Psoas muscle (tissue), 8 donors: Measurements from ENCODE around the gene TIMM44. TPM values are rescaled to one million over a fixed set of nuclear protein-coding genes. Genes with fewer than 3 reads are reported as not detected.

Experiments
- ATAC-seq, 4 donors: fragments of 200-7000 bp; cut with Tn5 transposase; one replicate each; pipeline ENCODE4 v1.9.1; 2020; ENCODE audit warnings: moderate library complexity in 3 of 4, mild to moderate bottlenecking in 2 of 4
- DNase-seq, 2 donors: peaks; one replicate each; pipeline ENCODE4 v3.0.0-alpha.2; 2020
- H3K27ac ChIP-seq: fragments of 200-600 bp; one replicate; pipeline ENCODE4 v1.8.0; 2022
- H3K27me3 ChIP-seq, 3 donors: fragments of 200-600 bp in 1 of 3; one replicate each; pipeline versions ENCODE4 v1.6.1 to v1.8.0; 2013 to 2022; ENCODE audit warnings: low read length in 2 of 3, mild to moderate bottlenecking in 2 of 3, moderate library complexity in 1 of 3; ENCODE audit not compliant: insufficient read depth in 3 of 3
- H3K36me3 ChIP-seq, 2 donors: fragments of 200-600 bp in 1 of 2; one replicate each; pipeline versions ENCODE4 v1.6.1 to v1.8.0; 2013 to 2022; ENCODE audit warnings: low read depth in 1 of 2, mild to moderate bottlenecking in 1 of 2, moderate library complexity in 1 of 2; ENCODE audit not compliant: insufficient read depth in 1 of 2
- H3K4me1 ChIP-seq: fragments of 200-600 bp; one replicate; pipeline ENCODE4 v1.8.0; 2022
- H3K4me3 ChIP-seq: fragments of 200-600 bp; one replicate; pipeline ENCODE4 v1.8.0; 2022; ENCODE audit warnings: mild to moderate bottlenecking
- H3K9me3 ChIP-seq: fragments of 200-600 bp; one replicate; pipeline ENCODE4 v1.8.0; 2022
- CTCF ChIP-seq: fragments of 200-600 bp; IDR thresholded peaks from one replicate; pipeline ENCODE4 v1.8.0; 2022; ENCODE audit warnings: antibody characterized with exemption
- WGBS, 3 donors: extraction: QIAGEN DNeasy Blood & Tissue Kit; methylation state at CpG; one replicate each; pipeline versions ENCODE4 v1.1.6 to v1.1.7; 2013; 5-methylcytosine and 5-hydroxymethylcytosine counted together
- intact Hi-C, 2 donors: fragments of 100-400 bp; cut with DNase I; formaldehyde crosslinking; loops; one replicate each; pipeline versions ENCODE4 v1.11.0 to v1.14.2; 2022
- polyA plus RNA-seq, 3 donors: library from polyadenylated mRNA; stranded (reverse); fragments of 200-250 nt; gene quantifications; one replicate each; pipeline ENCODE4 v1.2.3, GENCODE V29; 2013
- total RNA-seq, 4 donors: library from RNA; stranded (reverse); fragmentation: NEBNext Ultra II Directional in 2 of 4; extraction: Animal tissue kit (Norgen Biotek cat#: 25700) in 2 of 4; gene quantifications; one replicate each; pipeline versions ENCODE4 v1.2.1 to v1.2.4, GENCODE V29; 2021 to 2023
- donor health status: healthy with polysubstance abuse.
- donor health status: DM: no; HTN: no; CAD: no; lungs with moderate emphysema.
- donor health status: Bipolar disorder and iron deficiency.
- donor health status: healthy.
- donor health status: DM: yes; HTN: yes; CAD: no.
- donor health status: DM: no; HTN: no; CAD: no.
- donor health status: DM: no; HTN: no; CAD: no.
- donor health status: DM: yes; HTN: yes; CAD: no.

The TIMM44 gene
- total and polyA plus RNA-seq, 7 donors: 67.0 to 173 (median 95.1) TPM

GRCh38 chr19:7902796-7903243 lies 40.6 kb downstream of the TIMM44 start:
- ATAC-seq (no peak), DNase-seq (no peak)
- TF ChIP-seq CTCF: no peak
- Histone ChIP-seq H3K4me1 (peaks cover 27% of the 10 kb centered on the region), H3K27ac (peak overlapping the region; percentile 91), H3K27me3 (no peaks in the 10 kb centered on the region), H3K36me3 (peaks cover 0 to 11% of the 10 kb centered on the region in 2 donors), H3K9me3 (no peaks in the 10 kb centered on the region), H3K4me3 (peak overlapping the region; percentile 86)
- 6 to 14% (median 9%) methylated on average over 20 of the region's 20 CpGs for WGBS, 3 donors
- intact Hi-C loops: loop anchor here in 1 of 2 donors (5.0 kb wide), 1 partner anchor 929 kb away; the partner anchor contains the start of genes MBD3L1 and ZNF558

- WGBS, 3 donors: 82 to 88% (median 82%) methylated on average over 7 of the region's 7 CpGs
- peaks cover 0 to 8% of the 10 kb centered on the region in 2 donors for H3K36me3 ChIP-seq
- TF ChIP-seq CTCF: no peak
- H3K4me1 ChIP-seq: peaks cover 23% of the 10 kb centered on the region
- H3K4me3 ChIP-seq: no peak overlapping the region
- H3K9me3 ChIP-seq: no peaks in the 10 kb centered on the region
- DNase-seq (no peak), ATAC-seq (no peak)
- H3K27me3 ChIP-seq: no peaks in the 10 kb centered on the region
- no peak overlapping the region for H3K27ac ChIP-seq
- intact Hi-C loops: loop anchor here in 1 of 2 donors (5.0 kb wide), 1 partner anchor 931 kb away; the partner anchor contains the start of genes MBD3L1 and ZNF558
These were observed 42.1 kb downstream of the TIMM44 start for GRCh38 chr19:7901337-7901736.

- peaks cover 23% of the 10 kb centered on the region for H3K4me1 ChIP-seq
- DNase-seq (no peak), ATAC-seq (no peak)
These were observed 42.5 kb downstream of the TIMM44 start for GRCh38 chr19:7900931-7901330.

GRCh38 chr19:7900401-7900870 lies 43.0 kb downstream of the TIMM44 start:
- intact Hi-C loops: loop anchor here in 1 of 2 donors (5.0 kb wide), 1 partner anchor 932 kb away; the partner anchor contains the start of genes MBD3L1 and ZNF558
- H3K27ac ChIP-seq: no peak overlapping the region

More at GRCh38 chr19:7900931-7901330, 42.5 kb downstream of the TIMM44 start:
- Histone ChIP-seq H3K27me3 (no peaks in the 10 kb centered on the region), H3K4me3 (no peak overlapping the region), H3K27ac (no peak overlapping the region), H3K36me3 (peaks cover 0 to 4% of the 10 kb centered on the region in 2 donors), H3K9me3 (no peaks in the 10 kb centered on the region)
- no peak for TF ChIP-seq CTCF
- 17 to 53% (median 38%) methylated on average over 3 of the region's 3 CpGs for WGBS, 3 donors
- intact Hi-C loops: loop anchor here in 1 of 2 donors (5.0 kb wide), 1 partner anchor 931 kb away; the partner anchor contains the start of genes MBD3L1 and ZNF558

More at GRCh38 chr19:7900401-7900870, 43.0 kb downstream of the TIMM44 start:
- ATAC-seq: no peak
- WGBS, 3 donors: 38 to 51% (median 42%) methylated on average over 19 to 21 of the region's 21 CpGs
- no peaks in the 10 kb centered on the region for H3K27me3 ChIP-seq
- no peak for DNase-seq
- H3K4me3 ChIP-seq: no peak overlapping the region
- H3K9me3 ChIP-seq: no peaks in the 10 kb centered on the region
- no peaks in the 10 kb centered on the region for H3K36me3 ChIP-seq
- no peak for TF ChIP-seq CTCF
- H3K4me1 ChIP-seq: peaks cover 23% of the 10 kb centered on the region
